GM23338 (cell line): ENCODE data around the gene DPH7. TPM values are rescaled to one million over a fixed set of nuclear protein-coding genes. Genes with fewer than 3 reads are reported as not detected.

Source experiments
- ATAC-seq: fragments of 200-7000 bp; cut with Tn5 transposase; 3 replicates; pipeline ENCODE4 v1.9.1; 2020
- DNase-seq: peaks from one replicate; pipeline ENCODE4 v3.0.0-alpha.2; 2015; ENCODE audit warnings: low spot score
- H2AFZ ChIP-seq: fragments of 200-600 bp; sonication (generic); 2 replicates; pipeline ENCODE4 v1.8.0; 2016; ENCODE audit warnings: antibody characterized with exemption, mild to moderate bottlenecking, moderate library complexity
- H3F3A ChIP-seq: fragments of 200-600 bp; sonication (generic); replicated peaks from 2 replicates; pipeline ENCODE4 v1.8.0; 2017; ENCODE audit warnings: antibody characterized with exemption, mixed run types, low read depth
- H3K27ac ChIP-seq: fragments of 200-600 bp; sonication (generic); 2 replicates; pipeline ENCODE4 v1.6.1; 2016; ENCODE audit warnings: low read depth
- H3K27me3 ChIP-seq: fragments of 200-600 bp; sonication (generic); 2 replicates; pipeline ENCODE4 v1.8.0; 2016; ENCODE audit warnings: mild to moderate bottlenecking, mixed run types, moderate library complexity; ENCODE audit not compliant: insufficient read depth
- H3K36me3 ChIP-seq: fragments of 200-600 bp; sonication (generic); 2 replicates; pipeline ENCODE4 v1.8.0; 2016; ENCODE audit warnings: mild to moderate bottlenecking; ENCODE audit not compliant: insufficient read depth
- H3K4me1 ChIP-seq: fragments of 200-600 bp; sonication (generic); 2 replicates; pipeline ENCODE4 v1.8.0; 2016; ENCODE audit warnings: mild to moderate bottlenecking, moderate library complexity; ENCODE audit not compliant: insufficient read depth
- H3K4me2 ChIP-seq: fragments of 200-600 bp; sonication (generic); 2 replicates; pipeline ENCODE4 v1.7.1; 2017; ENCODE audit warnings: mixed run types
- H3K4me3 ChIP-seq: fragments of 200-600 bp; sonication (generic); 2 replicates; pipeline ENCODE4 v1.6.1; 2016; ENCODE audit warnings: mixed run types
- H3K79me2 ChIP-seq: fragments of 200-600 bp; sonication (generic); replicated peaks from 2 replicates; pipeline ENCODE4 v1.8.0; 2017; ENCODE audit warnings: mild to moderate bottlenecking; ENCODE audit not compliant: insufficient read depth
- H3K9me2 ChIP-seq: fragments of 200-600 bp; sonication (generic); 2 replicates; pipeline ENCODE4 v1.8.0; 2017; ENCODE audit not compliant: insufficient read depth
- H4K20me1 ChIP-seq: fragments of 200-600 bp; sonication (generic); replicated peaks from 2 replicates; pipeline ENCODE4 v1.8.0; 2017; ENCODE audit warnings: mild to moderate bottlenecking; ENCODE audit not compliant: insufficient read depth
- H3K27ac Mint-ChIP-seq: 2 replicates; pipeline ENCODE4 v1.8.0; 2020; ENCODE audit warnings: inconsistent platforms, mild to moderate bottlenecking, moderate library complexity, mixed read lengths
- H3K27me3 Mint-ChIP-seq: 3 replicates; pipeline ENCODE4 v1.8.0; 2022; ENCODE audit warnings: low read depth, mild to moderate bottlenecking, moderate library complexity, mixed read lengths, inconsistent platforms; ENCODE audit not compliant: insufficient read depth, poor library complexity
- H3K36me3 Mint-ChIP-seq: 3 replicates; pipeline ENCODE4 v1.8.0; 2021; ENCODE audit warnings: low read depth, mild to moderate bottlenecking, inconsistent platforms, moderate library complexity, mixed read lengths
- H3K4me1 Mint-ChIP-seq: 3 replicates; pipeline ENCODE4 v1.8.0; 2020; ENCODE audit warnings: mild to moderate bottlenecking, inconsistent platforms, mixed read lengths
- H3K4me3 Mint-ChIP-seq: 3 replicates; pipeline ENCODE4 v1.8.0; 2021; ENCODE audit warnings: moderate library complexity, mild to moderate bottlenecking, inconsistent platforms, mixed read lengths
- H3K9me3 Mint-ChIP-seq: 3 replicates; pipeline ENCODE4 v1.8.0; 2020; ENCODE audit warnings: moderate library complexity, mild to moderate bottlenecking, inconsistent platforms, mixed read lengths
- CREB1 ChIP-seq: fragments of 250-450 bp; sonication (Bioruptor Pico); IDR thresholded peaks from 2 replicates; pipeline ENCODE4 v1.5.0; 2020; ENCODE audit warnings: low read depth, mild to moderate bottlenecking, moderate library complexity
- EZH2 ChIP-seq: fragments of 200-600 bp; sonication (generic); IDR thresholded peaks from one replicate; pipeline ENCODE4 v1.8.0; 2017; ENCODE audit warnings: antibody characterized with exemption, mild to moderate bottlenecking, low read depth; ENCODE audit not compliant: unreplicated experiment
- EZH2phosphoT487 ChIP-seq: fragments of 200-600 bp; sonication (generic); IDR thresholded peaks from one replicate; pipeline ENCODE4 v1.8.1; 2018; ENCODE audit warnings: antibody characterized with exemption; ENCODE audit not compliant: unreplicated experiment
- POLR2AphosphoS5 ChIP-seq: IDR thresholded peaks from 2 replicates; pipeline ENCODE4 v1.6.1; 2016; ENCODE audit warnings: antibody characterized with exemption, low read depth
- ZNF331 ChIP-seq: fragments of 250-450 bp; sonication (Bioruptor Pico); IDR thresholded peaks from 2 replicates; pipeline ENCODE4 v1.5.0; 2020; ENCODE audit warnings: low read depth, mild to moderate bottlenecking, moderate library complexity
- polyA plus RNA-seq: library from polyadenylated mRNA; unstranded; fragments of >200 nt; fragmentation: Nextera tagmentation; extraction: Ambion mirVana; gene quantifications from 2 replicates; pipeline ENCODE4 v1.2.1, GENCODE V29; 2016
- total RNA-seq: library from RNA; depleted of rRNA; stranded (reverse); fragments of >200 nt; shearing (Covaris generic); gene quantifications from 2 replicates; pipeline ENCODE4 v1.2.3, GENCODE V29; 2014
- TF ChIP-seq, protein P1 (sequence below), 2 experiments: fragments of 200-600 bp in 1 of 2; sonication (generic) in 1 of 2; conservative IDR thresholded peaks; 2 replicates each; pipeline versions ENCODE4 v1.5.1 to v1.6.1; 2016 to 2017; ENCODE audit warnings: antibody characterized with exemption in 2 of 2, low read depth in 2 of 2, mild to moderate bottlenecking in 2 of 2, moderate library complexity in 1 of 2
- TF ChIP-seq, protein P2 (sequence below): fragments of 250-450 bp; sonication (Bioruptor Pico); IDR thresholded peaks from 2 replicates; pipeline ENCODE4 v1.5.0; 2020; ENCODE audit warnings: mild to moderate bottlenecking, moderate library complexity

Gene DPH7
- total and polyA plus RNA-seq, 2 experiments from 2014 or later: 44.5 to 68.8 TPM

DNA sequence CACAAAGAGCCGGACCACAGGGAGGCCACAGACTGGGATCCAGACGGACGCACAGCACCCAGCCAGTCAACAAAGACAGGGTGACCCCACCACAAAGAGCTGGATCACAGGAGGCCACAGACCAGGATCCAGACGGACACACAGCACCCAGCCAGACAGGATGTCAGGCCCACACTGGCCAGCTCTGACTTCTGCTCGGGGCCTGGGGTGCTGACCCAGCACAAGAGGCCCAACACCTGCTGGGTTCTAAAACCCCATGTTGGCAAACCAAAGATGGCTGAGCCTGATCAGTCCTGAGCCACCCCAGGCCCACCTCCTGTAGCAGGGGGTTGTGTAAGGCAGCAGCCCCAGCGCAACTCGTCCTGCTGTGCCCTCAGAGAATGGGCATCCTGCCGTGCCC is 5.2 kb upstream of the DPH7 start (continued):
- TF ChIP-seq, protein P1, sequence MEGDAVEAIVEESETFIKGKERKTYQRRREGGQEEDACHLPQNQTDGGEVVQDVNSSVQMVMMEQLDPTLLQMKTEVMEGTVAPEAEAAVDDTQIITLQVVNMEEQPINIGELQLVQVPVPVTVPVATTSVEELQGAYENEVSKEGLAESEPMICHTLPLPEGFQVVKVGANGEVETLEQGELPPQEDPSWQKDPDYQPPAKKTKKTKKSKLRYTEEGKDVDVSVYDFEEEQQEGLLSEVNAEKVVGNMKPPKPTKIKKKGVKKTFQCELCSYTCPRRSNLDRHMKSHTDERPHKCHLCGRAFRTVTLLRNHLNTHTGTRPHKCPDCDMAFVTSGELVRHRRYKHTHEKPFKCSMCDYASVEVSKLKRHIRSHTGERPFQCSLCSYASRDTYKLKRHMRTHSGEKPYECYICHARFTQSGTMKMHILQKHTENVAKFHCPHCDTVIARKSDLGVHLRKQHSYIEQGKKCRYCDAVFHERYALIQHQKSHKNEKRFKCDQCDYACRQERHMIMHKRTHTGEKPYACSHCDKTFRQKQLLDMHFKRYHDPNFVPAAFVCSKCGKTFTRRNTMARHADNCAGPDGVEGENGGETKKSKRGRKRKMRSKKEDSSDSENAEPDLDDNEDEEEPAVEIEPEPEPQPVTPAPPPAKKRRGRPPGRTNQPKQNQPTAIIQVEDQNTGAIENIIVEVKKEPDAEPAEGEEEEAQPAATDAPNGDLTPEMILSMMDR (conservative IDR thresholded peaks at IDR 0.05; ENCODE audit: low read depth in 2 of 2): no peak
- no peak for TF ChIP-seq ZNF331 (CRISPR knock-in tag)
- TF ChIP-seq, protein P2, sequence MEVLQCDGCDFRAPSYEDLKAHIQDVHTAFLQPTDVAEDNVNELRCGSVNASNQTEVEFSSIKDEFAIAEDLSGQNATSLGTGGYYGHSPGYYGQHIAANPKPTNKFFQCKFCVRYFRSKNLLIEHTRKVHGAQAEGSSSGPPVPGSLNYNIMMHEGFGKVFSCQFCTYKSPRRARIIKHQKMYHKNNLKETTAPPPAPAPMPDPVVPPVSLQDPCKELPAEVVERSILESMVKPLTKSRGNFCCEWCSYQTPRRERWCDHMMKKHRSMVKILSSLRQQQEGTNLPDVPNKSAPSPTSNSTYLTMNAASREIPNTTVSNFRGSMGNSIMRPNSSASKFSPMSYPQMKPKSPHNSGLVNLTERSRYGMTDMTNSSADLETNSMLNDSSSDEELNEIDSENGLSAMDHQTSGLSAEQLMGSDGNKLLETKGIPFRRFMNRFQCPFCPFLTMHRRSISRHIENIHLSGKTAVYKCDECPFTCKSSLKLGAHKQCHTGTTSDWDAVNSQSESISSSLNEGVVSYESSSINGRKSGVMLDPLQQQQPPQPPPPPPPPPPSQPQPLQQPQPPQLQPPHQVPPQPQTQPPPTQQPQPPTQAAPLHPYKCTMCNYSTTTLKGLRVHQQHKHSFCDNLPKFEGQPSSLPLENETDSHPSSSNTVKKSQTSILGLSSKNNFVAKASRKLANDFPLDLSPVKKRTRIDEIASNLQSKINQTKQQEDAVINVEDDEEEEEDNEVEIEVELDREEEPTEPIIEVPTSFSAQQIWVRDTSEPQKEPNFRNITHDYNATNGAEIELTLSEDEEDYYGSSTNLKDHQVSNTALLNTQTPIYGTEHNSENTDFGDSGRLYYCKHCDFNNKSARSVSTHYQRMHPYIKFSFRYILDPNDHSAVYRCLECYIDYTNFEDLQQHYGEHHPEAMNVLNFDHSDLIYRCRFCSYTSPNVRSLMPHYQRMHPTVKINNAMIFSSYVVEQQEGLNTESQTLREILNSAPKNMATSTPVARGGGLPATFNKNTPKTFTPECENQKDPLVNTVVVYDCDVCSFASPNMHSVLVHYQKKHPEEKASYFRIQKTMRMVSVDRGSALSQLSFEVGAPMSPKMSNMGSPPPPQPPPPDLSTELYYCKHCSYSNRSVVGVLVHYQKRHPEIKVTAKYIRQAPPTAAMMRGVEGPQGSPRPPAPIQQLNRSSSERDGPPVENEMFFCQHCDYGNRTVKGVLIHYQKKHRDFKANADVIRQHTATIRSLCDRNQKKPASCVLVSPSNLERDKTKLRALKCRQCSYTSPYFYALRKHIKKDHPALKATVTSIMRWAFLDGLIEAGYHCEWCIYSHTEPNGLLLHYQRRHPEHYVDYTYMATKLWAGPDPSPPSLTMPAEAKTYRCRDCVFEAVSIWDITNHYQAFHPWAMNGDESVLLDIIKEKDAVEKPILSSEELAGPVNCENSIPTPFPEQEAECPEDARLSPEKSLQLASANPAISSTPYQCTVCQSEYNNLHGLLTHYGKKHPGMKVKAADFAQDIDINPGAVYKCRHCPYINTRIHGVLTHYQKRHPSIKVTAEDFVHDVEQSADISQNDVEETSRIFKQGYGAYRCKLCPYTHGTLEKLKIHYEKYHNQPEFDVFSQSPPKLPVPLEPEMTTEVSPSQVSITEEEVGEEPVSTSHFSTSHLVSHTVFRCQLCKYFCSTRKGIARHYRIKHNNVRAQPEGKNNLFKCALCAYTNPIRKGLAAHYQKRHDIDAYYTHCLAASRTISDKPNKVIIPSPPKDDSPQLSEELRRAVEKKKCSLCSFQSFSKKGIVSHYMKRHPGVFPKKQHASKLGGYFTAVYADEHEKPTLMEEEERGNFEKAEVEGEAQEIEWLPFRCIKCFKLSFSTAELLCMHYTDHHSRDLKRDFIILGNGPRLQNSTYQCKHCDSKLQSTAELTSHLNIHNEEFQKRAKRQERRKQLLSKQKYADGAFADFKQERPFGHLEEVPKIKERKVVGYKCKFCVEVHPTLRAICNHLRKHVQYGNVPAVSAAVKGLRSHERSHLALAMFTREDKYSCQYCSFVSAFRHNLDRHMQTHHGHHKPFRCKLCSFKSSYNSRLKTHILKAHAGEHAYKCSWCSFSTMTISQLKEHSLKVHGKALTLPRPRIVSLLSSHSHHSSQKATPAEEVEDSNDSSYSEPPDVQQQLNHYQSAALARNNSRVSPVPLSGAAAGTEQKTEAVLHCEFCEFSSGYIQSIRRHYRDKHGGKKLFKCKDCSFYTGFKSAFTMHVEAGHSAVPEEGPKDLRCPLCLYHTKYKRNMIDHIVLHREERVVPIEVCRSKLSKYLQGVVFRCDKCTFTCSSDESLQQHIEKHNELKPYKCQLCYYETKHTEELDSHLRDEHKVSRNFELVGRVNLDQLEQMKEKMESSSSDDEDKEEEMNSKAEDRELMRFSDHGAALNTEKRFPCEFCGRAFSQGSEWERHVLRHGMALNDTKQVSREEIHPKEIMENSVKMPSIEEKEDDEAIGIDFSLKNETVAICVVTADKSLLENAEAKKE (CRISPR knock-in tag): no peak

DNA sequence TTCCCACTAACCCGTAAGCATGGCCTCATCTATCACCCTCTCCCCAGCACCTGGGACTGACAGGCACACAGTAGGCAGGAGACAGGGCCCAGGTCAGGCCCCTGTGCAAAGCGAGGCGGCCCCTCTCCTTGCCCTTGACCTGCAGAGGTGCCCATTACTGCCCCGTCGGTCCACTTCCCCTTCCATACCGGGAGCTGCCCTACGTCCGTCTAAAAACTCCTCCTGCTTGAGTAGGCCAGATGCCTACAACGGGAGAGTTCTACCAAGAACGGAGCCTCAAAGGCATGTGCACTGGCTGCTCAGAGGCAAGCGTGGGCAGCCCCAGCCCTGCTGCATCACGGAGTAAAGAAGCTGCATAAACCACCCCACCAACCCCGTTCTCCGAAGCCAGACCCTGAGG is 4.6 kb upstream of the DPH7 start:
- H3K4me1 ChIP-seq: peaks cover 11% of the 10 kb centered on the region
- no peaks in the 10 kb centered on the region for H3K27me3 ChIP-seq
- no peak overlapping the region for H3K4me2 ChIP-seq
- no peak overlapping the region for H3K27ac ChIP-seq
- H4K20me1 ChIP-seq: peaks cover 14% of the 10 kb centered on the region
- peaks cover 34% of the 10 kb centered on the region for H3K27me3 Mint-ChIP-seq
- DNase-seq: no peak
- peaks cover 19% of the 10 kb centered on the region for H3K36me3 ChIP-seq
- H3K36me3 Mint-ChIP-seq: peaks cover 70% of the 10 kb centered on the region
- ATAC-seq: no peak
- H3K4me3 ChIP-seq: no peak overlapping the region
- peaks cover 15% of the 10 kb centered on the region for H3K79me2 ChIP-seq
- H3K9me3 Mint-ChIP-seq: no peaks in the 10 kb centered on the region; the same call in 2 of the 3 replicates
- H3F3A ChIP-seq: peaks cover 19% of the 10 kb centered on the region; the same call in 1 of the 2 replicates
- H3K4me1 Mint-ChIP-seq: peaks cover 30% of the 10 kb centered on the region
- H3K4me3 Mint-ChIP-seq: no peak overlapping the region
- H2AFZ ChIP-seq: no peak overlapping the region
- no peak overlapping the region for H3K27ac Mint-ChIP-seq
- H3K9me2 ChIP-seq: no peaks in the 10 kb centered on the region
- TF ChIP-seq, protein P1 (conservative IDR thresholded peaks at IDR 0.05; ENCODE audit: low read depth in 2 of 2): no peak
- no peak for TF ChIP-seq POLR2AphosphoS5
- TF ChIP-seq CREB1: no peak
- TF ChIP-seq EZH2: no peak
- TF ChIP-seq EZH2phosphoT487: no peak
